GM12892 (cell line): ENCODE measurements around the gene B4GALT3.

Source experiments
- POLR2A ChIP-seq: IDR thresholded peaks from 2 replicates; pipeline ENCODE4 v1.6.1; 2011; ENCODE audit warnings: low read depth, low read length, control low read depth
- POLR2AphosphoS5 ChIP-seq: IDR thresholded peaks from 2 replicates; pipeline ENCODE4 v1.6.1; 2011; ENCODE audit warnings: low read depth, low read length, control low read depth
- TAF1 ChIP-seq: IDR thresholded peaks from 2 replicates; pipeline ENCODE4 v1.6.1; 2011; ENCODE audit warnings: low read depth, mild to moderate bottlenecking, control low read depth, low read length, borderline replicate concordance

DNA sequence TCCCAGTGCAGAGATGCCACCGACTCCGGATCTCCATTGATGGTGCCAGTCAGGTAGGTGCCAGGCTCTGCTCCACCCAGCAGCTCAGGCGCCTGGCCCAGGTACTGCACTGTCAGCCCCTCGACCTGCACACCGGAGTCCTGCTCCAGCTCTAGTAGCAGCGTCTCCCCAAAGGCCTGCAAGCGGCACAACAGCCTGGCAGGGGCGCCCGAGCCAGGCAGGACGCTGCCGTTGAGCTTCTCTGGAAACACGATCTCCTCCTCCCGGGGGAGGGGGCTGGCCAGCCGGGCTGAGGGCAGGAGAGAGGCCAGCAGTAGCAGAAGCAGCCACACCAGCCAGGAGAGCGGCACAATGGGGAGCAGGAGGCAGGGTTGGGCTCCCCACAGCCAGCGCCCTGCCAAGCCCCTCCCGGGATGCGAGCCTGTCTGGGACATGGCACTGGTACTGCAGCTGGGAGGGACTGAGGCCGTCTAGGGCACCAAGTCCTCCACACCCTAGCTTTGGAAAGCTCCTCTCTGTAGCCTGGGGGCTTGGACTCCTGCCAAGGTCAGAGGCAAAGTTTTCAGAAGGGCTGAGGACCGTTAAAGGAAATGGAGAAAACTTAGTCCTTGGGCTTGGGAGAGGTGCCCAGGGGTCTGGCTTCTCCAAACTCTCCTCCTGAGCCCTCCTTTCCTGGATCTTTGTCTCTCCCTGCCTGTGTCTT, 21.0 kb upstream of the B4GALT3 start:
- TF ChIP-seq POLR2AphosphoS5 (no peak), POLR2A (no peak), TAF1 (no peak)
